IPS-NIHi7 (cell line): ENCODE data around the gene ODF2.
"Not testable (repeated sequence)": the region's sequence is repeated elsewhere in the genome, so short reads cannot be mapped to it uniquely, and the experiment has no call there.

Source experiments
- DNase-seq: peaks from one replicate; pipeline ENCODE4 v3.0.0; 2012; ENCODE audit warnings: mixed read lengths; ENCODE audit errors: extremely low spot score

The ODF2 gene

DNA sequence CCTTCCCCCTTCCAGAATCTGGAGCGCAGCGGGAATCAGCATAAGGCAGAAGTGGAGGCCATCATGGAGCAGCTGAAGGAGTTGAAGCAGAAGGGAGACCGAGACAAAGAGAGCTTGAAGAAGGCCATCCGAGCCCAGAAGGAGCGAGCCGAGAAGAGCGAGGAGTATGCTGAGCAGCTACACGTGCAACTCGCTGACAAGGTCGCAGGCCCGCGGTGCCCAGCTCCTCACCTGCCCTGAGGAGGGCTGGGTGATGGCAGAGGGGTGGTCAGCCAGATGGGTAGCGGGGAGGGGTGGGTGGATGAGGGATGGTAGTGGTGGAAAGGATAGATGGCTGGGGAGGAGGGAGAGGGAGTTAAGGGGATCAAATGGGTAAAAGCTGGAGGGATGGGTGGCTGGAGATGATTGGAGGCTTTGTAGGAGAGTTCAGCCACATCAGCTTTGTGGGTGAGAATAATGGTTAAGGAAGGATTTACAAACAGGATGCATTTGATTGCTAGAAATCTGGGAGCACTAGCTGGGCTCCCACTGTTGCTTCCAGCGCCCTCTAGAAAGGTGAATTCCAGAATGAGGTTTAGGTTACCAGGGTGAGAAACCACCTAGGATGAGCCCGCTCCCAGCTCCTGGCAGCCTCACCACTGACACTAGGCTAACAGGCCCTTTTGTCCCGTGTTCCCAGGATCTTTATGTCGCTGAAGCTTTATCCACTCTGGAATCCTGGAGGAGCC lies 29.0 kb downstream of the ODF2 start:
- DNase-seq: peak; percentile 22

DNA sequence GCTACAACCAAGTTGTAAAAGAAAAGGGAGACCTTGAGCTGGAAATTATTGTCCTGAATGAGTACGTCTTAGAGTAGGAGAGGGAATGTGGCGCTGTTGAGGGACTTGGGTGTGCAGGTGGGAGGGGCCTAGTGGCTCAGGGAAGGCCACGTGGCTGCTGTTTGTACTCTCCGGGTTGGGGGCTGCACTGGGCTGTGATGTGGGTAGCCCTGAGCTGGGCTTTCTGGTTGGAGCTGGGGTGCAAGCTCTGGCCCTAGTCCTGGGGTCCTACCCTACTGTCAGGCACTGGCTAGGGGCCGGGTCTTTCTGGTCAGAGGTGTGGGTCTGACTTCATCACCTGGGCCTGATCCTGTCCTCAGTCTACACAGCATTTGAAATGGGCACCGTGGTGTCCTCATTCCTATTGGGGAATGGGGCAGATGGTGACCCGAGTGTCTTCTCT lies 29.6 kb downstream of the ODF2 start:
- peak; percentile 15 for DNase-seq

DNA sequence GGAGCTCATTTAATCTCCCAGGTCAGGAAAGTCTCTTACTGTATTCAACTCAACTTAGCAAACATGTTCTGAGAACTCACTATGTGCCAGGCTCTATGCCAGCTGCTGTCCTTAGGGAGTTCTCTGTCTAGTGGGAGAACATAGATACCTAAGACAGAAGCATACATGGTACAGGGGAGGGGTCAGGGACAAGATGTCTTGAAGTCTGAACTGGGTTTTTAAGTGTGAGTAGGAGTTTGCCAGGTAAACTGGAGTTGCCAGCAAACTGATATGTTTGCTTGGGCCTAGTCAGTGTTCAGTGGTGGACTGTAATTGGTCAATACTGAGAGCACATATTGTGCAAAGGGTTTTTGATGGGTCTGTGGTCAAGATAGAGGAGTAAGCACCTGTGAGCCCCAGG lies 30.4 kb downstream of the ODF2 start:
- DNase-seq: no peak

DNA sequence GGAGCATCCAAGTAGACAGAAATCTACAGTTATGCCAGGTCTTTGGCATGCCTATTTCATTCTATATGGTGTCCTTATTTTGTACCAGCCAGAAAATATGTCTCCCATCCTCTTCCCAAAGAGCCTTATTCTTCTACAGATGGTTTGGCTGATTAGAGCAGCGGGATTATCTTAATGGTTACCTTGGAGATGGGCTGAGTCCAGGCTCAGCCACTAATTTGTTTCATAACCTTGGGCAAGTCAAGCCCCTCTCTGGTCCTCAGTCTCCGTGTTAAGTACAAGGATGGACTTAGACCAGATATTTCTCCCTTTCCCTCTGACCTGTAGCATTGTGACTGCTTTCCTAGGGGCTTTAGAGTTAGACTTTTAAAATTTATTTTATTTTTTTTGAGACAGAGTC lies 37.6 kb downstream of the ODF2 start:
- no peak for DNase-seq

DNA sequence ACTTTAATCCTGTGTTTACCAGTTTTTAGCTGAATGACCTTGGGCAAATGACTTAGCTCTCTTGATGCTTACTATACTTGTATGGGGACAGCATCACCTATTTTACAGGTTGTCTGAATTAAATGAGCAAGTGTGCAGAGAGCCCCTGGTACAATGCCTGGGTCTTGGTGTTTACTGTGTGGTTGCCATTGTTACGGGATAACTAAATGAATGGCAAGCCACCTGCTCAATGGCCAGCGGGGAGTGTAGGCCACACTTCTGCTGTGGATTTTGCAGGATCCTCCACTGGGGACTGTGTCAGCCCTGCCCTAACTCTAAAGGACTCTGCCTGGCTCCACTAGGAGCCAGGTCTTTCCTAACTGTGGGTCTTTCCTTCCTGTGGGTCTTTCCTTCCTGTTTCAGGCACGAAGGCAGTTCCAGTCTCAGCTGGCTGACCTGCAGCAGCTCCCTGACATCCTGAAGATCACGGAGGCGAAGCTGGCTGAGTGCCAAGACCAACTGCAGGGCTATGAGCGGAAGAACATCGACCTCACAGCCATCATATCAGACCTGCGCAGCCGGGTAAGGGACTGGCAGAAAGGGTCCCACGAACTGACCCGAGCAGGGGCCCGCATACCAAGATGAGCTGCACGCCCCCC lies 38.4 kb downstream of the ODF2 start:
- no peak for DNase-seq

DNA sequence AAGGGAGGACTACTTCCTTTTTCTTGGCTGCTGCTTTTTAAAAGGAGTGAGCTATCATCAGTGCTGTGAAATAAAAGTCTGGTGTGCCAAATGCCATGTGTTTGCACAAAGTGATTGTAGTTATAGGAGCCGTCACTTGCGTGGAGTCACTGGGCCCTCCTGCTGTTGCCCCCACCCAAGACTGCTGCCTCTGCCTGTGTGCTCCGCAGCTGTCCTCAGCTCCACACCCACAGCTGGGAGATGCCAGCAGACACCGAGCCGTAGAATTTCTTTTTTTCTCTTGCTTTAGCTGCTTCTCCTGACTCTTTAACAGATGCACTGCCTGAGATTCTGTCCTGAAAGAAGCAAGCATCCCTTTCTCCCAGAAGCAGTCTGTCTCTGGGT lies 38.9 kb downstream of the ODF2 start:
- DNase-seq: no peak

DNA sequence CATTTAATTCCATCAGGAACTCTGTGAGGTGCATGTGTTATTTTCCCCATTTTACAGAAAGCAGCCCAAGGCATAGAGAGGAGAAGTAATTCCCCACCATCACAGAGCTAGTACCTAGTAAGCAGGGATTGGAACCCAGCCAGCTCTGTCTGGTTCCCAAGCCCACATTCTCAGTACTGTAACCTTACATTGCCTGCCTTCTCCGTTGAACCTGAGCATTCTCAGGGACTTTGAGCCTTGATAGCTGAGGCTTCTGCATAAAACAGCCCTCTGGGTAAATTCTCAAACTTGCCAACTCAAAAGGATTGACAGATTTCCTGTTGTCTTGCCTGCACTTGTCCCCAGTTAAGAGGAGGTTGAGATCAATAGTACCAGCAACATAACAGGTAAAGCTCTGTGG lies 39.5 kb downstream of the ODF2 start:
- no peak for DNase-seq

DNA sequence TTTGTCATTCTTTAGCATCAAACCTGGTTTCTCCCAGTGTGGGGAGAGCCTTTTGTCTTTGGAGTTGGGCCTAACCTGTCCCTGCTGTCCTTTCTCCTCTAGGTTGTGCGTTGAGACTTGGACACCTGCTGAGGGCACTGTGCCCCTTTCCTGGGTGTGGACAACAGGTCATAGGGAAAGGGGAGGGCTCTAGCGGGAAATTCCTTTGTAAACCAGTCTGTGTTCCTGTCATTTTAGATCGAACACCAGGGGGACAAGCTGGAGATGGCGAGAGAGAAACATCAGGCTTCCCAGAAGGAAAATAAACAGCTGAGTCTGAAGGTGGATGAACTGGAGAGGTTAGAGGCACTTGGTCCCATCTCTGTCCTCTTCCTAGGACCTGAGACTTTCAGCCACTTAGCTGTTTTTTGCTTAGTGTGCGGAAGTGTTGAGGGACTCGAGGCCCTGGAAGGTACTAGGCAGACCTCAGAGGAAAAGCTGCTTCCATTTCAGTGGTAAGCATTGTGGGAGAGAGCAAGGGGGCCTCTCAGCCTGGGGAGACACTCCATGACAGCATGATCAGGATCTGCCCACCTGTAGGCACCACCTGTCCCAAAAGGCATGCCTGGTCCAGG lies 40.1 kb downstream of the ODF2 start:
- no peak for DNase-seq

DNA sequence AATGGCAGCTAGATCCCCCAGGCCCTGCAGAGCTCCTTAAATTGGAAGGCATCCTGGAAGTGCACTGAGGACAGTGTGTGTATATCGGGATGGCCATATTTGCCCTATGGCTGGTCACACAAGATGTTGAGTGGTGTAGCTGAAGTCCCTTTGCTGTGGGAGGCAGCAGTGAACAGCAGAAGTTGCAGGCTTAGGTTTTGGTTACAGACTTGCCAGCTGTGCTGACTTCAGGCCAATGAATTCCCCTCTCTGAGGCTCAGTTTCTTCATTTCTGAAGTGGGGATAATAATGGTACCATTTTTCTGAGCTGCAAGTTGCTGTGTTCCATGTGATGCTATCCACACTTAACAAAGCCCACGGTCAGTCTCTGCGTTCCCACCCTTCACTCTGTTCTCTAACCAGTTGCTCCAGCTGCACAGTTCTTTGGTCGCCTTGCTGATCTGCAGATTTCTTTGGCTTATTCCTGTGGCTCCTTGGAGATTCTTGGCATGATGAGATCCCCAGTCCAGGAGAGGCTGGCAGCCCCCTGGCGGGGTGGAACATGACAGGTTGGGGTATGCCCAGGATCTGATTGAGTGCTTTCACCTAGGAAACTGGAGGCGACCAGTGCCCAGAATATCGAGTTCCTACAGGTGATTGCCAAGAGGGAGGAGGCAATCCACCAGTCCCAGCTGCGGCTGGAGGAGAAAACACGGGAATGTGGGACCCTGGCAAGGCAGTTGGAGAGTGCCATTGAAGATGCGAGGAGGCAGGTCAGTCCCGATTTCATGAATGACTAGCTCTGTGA lies 42.2 kb downstream of the ODF2 start:
- no peak for DNase-seq

DNA sequence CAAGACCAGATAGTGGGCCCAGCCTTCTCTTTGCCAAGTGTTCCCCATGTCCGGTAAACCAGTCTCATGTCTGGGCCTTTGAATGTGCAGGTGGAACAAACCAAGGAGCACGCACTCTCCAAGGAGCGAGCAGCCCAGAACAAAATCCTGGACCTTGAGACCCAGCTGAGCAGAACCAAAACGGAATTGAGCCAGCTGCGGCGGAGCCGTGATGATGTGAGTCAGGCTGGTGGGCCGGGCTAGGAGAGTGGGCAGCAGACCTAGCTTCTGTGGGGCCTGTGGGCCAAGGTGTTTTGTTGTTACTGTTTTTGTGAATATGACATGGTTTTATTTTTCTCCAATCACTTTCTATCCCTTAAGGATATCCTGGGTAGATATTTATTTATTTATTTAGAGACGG lies 43.1 kb downstream of the ODF2 start:
- DNase-seq: no peak

DNA sequence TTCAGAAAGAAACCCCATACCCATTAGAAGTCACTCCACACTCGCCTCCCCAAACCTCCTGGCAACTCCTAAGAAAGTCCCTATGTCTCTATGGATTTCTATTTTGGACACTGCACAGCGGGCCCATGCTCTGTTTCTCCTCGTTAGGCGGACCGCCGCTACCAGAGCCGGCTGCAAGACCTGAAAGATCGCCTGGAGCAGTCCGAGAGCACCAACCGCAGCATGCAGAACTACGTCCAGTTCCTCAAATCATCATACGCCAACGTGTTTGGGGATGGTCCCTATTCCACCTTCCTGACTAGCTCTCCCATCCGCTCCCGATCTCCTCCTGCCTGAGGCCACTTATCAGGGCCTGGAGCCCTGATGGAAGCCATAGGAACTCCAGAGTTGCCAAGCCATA lies 44.1 kb downstream of the ODF2 start:
- DNase-seq: no peak

DNA sequence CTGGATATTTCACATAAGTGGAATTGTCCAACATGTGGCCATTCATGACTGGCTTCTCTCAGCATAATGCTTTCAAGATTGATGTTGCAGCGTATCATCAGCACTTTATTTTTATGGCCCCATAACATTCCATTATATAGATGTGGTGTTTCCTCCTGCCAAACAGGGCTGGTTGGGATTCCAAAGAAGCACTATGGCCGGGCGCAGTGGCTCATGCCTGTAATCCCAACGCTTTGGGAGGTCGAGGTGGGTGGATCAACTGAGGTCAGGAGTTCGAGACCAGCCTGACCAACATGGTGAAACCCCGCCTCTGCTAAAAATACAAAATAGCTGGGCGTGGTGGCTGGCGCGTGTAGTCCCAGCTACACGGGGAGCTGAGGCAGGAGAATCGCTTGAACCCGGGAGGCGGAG lies 47.6 kb downstream of the ODF2 start:
- DNase-seq: not testable (repeated sequence)

DNA sequence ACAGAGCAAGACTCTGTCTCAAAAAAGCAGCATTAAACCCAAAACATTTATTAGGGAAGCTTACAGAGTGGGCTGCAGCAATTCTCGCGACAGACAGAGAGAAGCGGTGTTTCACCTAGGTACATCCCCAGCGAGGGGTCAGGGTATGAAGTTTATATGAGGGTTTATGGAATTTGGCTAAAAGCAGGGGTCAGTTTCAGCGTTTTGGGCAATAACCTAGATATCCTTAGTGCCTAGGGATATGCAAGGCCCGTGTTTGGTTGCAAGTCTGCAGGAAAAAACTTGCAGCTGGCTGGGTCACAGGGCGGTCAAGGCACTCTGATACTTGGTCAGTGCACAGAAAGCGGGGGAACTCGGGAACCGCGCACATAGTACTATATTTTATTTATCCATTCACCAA lies 48.1 kb downstream of the ODF2 start:
- no peak for DNase-seq

DNA sequence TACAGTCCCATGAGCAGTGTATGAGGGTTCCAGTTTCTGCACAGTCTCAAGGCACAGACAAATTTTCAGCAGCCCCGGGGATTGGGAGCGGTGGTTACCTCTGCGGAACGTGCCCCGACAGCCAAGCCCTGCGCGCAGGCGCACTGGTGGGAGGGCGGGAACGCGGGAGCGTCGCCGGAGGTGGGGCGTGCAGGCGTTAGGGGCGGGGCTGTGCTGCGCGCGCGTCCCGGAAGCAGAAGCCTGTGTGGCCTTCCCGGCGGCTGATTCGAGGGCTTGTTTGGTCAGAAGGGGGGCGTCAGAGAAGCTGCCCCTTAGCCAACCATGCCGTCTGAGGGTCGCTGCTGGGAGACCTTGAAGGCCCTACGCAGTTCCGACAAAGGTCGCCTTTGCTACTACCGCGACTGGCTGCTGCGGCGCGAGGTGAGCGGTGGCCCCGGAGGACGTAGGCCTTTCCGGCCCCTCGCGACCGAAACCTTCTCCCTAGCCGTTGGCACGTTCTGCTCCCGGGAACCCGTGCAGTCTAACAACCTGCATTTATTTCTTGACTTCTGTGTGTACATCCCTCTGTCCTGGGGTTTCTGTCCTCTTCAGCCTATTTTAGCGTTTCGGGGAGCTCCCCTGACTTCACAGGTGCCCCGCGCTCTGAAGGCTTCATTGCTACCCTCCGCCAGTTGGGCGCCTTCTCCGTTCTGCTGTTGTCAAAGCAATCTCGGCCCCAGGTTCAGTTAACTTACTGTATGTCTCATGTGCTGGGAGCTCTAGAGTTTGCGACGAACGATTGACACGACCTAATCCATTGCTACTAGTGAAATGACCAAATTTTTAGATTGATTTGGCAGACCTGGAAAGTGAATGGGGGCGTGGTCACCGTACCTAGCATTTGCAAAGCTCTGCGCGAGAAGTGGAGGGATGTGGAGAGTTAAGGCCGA lies 48.9 kb downstream of the ODF2 start, which contains the start of gene GLE1:
TSS of gene GLE1 (plus strand) at position 235 of the 929 bp plus-strand sequence. CDS start at position 322, 87 bp downstream.
- peak; percentile 100 for DNase-seq

DNA sequence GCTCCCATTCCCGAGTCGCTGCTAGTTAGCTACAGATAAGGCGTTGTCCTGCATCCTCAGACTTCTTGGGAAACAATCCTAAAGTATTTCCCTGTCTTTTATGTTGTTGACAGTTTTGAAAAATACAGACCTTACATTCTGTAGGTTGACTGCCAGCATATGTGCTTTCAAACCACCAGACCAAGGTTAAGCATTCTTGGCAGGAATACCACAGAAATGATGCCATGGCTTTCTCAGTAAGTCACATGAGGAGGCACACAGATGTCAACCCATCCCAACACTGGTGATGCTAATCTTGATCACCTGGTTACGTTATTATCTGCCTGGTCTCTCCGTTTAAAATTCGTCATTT lies 49.6 kb downstream of the ODF2 start:
- DNase-seq: no peak

DNA sequence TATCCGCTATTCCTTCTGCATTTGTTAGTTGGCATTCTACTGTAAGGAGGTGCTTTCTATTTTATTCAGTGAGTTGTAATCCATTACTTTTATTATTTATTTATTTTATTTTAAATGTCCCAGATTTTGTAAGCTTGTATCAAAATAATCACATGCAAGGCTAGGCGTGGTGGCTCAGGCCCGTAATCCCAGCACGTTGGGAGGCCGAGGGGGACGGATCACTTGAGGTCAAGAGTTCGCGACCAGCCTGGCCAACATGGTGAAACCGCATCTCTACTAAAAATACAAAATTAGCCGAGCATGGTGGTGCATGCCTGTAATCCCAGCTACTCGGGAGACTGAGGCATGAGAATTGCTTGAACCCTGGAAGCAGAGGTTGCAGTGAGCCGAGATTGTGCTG lies 50.1 kb downstream of the ODF2 start:
- not testable (repeated sequence) for DNase-seq

DNA sequence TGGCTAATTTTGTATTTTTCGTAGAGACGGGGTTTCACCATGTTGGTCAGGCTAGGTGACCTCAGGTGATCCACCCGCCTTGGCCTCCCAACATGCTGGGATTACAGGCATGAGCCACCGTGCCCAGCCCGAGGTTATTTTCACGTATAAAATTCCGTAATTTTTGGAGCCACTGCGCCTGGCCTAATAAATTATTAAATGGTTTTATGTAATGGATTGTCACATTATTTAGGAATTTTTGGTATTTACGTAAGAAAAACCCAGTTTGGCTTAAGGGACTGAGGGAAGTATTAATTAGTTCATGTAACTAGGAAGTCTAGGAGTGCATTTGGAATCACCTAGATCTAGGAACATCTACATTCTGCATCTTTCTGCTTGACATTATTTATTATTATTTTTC lies 57.0 kb downstream of the ODF2 start:
- DNase-seq: no peak

DNA sequence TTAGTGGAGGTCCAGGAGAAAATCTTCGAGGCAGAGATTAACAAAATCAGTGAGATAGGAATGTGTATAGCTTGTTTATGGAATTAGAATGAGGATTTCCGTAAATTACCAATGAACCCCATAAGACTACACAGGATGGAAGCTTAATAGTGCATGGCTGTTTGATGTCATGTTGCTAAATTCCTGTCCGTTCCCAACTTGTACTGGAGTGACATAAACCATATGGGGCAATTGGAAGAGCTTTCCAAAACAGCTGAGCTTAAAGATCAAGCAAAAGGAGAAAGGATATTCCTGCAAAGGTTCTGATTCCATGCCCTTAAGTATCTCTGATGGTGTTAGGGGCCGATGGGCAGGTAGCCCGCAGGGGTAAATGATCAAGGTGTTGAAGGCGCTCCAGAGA lies 66.2 kb downstream of the ODF2 start:
- no peak for DNase-seq

DNA sequence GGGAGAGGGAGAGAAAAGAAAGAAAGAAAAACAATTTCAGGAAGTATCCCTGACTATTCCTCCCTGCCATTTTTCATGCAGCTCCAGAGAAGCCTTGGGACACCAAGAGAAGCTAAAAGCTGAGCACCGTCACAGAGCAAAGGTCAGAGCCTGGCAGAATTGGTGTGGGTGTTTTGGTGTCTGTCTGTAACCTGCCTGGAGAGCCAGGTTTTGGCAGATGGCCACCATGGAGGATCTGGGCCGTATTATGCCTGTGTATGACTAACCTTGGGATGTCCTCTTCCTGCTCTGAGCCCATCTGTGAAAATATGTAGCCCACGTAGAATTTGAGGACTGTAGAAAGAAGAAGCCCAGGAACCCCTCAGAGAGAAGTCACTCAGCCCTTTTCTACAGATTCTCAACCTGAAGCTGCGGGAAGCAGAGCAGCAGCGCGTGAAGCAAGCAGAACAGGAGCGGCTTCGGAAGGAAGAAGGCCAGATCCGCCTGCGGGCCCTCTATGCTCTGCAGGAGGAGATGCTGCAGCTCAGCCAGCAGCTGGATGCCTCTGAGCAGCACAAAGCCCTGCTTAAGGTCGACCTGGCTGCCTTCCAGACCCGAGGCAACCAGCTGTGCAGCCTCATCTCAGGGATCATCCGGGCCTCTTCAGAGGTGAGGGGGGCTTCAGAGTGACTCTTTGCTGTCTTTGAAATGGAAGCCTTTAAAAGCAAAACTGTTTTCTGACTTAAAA lies 67.6 kb downstream of the ODF2 start:
- DNase-seq: peak; percentile 34

DNA sequence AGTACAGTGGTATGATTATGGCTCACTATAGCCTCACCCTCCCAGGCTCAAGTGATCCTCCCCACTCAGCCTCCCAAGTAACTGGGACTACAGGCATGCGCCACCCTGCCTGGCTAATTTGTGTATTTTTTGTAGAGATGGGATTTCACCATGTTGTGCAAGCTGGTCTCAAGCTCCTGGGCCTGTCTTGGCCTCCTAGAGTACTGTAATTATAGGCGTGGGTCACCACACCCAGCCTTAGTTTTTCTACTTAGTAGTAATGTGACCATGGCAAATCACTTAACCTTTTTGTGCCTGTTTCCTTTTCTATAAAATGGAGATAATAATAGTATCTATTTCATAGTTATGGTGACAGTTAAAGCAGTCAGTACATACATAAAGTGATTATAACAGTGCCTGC lies 70.9 kb downstream of the ODF2 start:
- DNase-seq: no peak
